Effector CD8-positive, alpha-beta T cell (primary cell): ENCODE measurements around the gene CCNQ.

ENCODE experiments used
- DNase-seq: peaks from one replicate; lab custom pipeline; 2025; lab: John Stamatoyannopoulos, UW

Gene CCNQ

DNA sequence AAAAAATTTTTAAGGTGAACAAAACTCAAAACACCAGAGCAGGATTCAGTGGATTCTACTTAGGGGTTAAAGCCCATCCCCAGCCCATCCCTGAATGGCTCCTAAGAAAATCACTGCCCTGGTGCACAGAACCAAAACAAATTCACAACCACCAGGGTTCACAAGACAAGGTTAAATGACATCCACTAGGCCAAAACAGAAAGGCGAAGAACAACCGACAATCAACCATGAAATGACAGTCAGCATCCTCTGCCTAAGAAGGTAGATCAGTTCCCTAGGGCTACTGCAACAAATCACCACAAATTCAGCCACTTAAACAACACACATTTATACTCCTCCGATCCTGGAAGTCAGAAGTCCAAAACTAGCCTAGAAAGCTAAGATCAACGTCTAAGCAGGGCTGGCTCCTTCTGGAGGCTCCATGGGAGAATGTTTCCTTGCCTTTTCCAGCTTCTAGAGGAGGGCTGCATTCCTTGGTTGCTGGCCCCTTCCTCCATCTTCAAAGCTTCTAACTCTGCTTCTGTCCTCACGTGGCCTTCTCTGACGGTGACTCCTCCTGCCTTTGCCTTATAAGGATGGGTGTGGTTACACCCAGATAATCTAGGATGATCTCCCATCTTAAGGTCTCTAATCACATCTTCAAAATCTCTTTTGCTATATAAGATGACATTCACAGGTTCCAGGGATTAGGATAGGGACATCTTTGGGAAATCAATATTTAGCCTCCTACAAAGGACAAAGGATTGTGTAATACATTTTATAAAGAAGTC, 1.8 kb downstream of the CCNQ start:
- no peak for DNase-seq

GRCh38 chrX:153595859-153596857, 2.8 kb downstream of the CCNQ start:
- no peak for DNase-seq

DNA sequence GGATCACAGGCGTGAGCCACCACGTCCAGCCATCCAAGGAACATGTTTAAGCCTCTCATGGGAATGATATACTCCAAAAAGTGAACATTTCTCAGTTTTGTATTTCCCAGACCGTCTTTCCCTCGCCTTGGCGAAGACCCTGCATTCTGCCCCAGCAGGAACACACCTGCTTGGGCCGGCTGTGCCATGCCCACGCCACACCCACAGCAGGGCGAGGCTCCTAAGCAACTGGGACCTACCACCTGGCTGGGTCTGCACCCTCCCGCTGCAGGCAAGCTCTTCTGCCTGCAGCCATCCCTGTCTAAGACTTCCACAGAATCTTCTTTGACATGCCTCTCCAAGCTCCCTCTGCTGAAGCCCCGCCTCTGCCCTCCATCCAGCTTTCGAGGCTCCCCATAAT, 3.6 kb downstream of the CCNQ start:
- no peak for DNase-seq

DNA sequence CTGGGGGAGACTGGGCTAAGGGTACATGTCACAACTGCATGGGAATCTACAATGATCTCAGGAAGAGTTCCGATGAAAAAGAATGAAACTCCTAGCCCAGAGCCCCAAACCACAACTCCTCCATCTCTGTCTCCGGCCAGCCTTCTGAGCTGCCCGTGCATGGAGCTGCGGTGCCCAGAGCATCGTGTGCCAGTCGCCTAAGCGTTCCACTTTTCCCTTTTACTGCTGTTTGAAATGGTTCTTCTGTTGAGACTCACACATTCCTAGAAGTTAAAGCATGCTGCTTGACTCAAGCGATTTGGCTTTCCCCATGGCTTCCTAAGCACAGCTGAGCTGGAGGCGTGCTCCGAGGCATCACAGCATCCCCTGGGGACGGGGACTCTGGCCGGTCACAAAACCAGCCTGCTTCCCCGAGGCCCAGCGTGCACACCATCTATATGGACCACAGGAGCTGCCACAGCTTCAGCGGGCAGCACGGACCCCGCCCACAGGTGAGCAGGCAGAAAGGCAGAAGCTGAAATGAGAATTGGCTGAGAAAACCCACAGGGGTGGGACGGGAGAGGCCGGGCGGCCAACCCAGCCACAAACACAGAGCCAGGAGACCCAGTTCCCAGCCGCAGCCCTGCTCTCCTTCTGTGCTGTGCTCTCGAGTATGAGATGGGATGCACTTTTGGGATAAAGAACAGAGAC, 5.0 kb downstream of the CCNQ start:
- no peak for DNase-seq

GRCh38 chrX:153592966-153593688, 5.8 kb downstream of the CCNQ start:
- no peak for DNase-seq

- no peak for DNase-seq
These were observed 6.7 kb downstream of the CCNQ start for GRCh38 chrX:153592091-153592833.

DNA sequence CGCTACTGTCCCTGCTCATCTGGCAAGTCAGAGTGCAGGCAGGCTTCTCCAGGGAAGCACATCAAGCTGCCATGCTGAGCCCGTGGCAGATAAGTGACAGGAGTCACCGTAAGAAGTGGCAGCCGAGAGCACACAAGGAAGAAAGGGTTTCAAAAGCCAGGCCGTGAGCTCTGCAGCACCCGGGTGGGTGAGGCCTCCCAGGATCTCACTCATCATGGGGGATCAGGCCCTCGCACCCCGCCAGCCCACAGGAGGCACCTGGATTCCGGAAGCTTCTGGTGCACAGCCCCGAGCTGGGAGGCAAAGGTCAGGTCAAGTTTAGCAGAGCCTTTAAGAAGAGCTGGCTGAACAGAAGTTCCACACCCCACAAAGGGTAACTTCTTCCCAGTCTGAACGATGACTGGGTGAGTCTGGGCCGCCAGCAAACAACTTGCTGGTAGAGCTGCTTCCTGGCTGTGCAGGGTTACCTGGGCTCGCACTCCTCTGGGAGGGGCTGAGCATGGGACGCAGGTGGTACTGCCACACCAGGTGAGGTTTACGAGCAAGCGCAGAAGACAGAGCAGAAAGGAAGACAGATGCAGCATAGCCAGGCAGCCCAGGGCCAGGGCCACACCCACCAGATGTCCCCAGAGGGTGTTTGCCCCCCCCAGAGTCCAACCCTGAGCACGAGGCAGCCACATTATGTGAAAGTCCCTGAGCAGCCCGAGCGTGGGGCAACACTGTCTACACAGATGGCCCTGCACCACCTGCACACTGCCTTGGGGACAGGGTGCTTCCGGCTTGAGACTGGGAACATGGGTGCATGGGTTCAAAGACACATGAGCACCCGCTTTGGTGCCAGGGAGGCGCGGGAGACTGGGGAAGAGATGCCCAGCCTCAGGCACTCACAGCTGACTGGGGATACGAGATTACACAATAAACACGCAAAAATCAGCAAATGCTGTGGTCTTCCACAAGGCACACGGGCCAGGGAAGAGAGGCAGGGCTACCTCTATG, 7.7 kb downstream of the CCNQ start:
- DNase-seq, result no peak

DNA sequence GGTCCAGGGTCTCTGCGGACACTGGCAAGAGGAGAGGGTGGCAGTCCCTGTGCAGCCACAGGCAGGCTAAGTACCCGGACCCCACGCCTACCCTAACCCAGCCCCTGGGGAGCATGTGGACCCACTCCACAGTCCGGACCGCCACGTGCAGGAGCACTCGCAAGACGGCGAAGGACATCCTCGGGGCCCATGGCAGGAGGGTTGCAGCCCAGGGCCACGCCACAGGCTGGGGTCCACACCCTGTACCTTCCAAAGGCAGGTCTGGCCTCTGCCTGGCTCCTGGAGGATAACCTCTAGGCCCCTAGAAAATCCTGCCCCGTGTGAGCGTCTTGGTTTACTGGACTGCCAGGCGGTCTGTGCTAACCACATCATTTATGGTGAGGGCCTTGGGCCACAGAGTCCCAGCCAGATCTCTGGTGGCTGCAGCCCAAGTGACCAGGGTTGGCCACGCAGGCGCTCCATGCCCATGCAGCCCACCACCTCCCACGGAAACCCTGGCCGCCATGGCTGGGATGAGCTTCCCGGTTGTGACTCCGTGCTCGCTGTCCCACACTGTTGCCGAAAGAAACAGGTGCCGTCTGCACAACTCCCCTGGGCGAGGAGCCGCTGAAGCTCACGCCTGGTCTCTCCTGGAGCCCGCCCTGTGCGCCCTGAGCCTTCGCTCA, 10.0 kb downstream of the CCNQ start:
- no peak for DNase-seq

- DNase-seq, result no peak
These were observed 10.7 kb downstream of the CCNQ start for GRCh38 chrX:153588021-153588781.

DNA sequence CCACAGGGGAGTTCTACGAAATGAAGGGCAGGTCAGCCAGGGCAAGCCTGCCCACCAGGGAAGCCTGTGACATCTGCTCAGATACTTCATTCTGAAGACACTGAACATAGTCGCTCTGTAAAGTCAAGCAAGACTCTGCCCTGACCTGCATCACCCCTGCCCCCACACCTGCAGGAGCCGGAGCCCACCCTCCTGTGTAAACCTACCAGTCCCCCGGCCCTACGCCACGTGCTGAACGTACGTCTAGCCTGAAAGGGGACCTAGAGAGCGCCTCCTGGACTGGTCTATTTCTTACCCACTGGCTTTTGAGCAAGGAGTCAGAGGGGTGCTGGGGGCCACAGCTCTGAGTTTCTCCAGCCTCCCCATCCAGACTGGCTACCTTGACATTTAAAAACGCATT, 11.6 kb downstream of the CCNQ start:
- no peak for DNase-seq

GRCh38 chrX:153585827-153586226, 13.1 kb downstream of the CCNQ start:
- no peak for DNase-seq

GRCh38 chrX:153583433-153583832, 15.5 kb downstream of the CCNQ start:
- DNase-seq, result no peak

DNA sequence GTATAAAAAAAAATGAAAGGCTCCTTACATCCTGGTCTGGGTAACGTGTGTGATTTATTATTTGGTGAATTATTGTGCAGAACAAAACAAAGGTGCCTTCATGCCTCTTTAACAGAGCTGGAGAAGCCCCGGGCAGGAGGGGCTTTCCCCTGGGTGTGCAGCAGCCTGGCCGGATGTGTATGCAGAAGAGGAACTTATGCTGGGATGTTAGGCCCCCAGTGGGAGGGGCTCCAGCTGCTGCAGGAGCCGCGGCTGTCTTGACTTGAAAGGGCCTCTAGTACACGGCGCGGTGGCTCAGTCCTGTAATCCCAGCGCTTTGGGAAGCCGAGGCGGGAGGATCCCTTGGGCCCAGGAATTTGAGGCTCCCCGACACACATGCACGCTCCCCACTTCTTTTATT, 16.0 kb downstream of the CCNQ start:
- peak; percentile 50 for DNase-seq

- no peak for DNase-seq
These were observed 18.1 kb downstream of the CCNQ start for GRCh38 chrX:153580700-153581386.

DNA sequence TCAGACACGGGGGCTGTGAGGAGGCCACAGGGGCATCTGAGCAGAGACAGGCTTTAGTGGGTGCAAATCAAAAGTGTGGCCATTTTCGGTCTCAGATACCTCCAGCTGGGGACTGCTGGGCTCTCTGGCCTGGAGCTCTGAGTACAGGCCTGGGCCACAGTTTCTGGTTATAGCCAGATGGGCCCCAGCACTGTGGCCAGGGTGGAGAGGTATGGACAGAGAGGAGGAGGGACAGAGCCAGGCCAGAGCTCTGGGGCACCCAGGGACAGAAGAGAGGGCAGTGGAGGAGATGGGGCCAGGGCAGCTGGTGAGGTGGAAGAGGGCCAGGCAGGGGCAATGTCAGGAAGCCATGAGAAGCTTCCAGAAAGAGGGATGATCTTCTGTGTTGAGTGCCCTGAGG, 20.1 kb downstream of the CCNQ start:
- no peak for DNase-seq

- no peak for DNase-seq
These were observed 20.6 kb downstream of the CCNQ start for GRCh38 chrX:153578200-153578835.

GRCh38 chrX:153576961-153577360, 22.0 kb downstream of the CCNQ start:
- no peak for DNase-seq
